Testis (tissue), 2 donors: Measurements from ENCODE around the gene SIGLEC1.

Source experiments
- POLR2A ChIP-seq: fragments of 450-650 bp; IDR thresholded peaks from one replicate; pipeline ENCODE4 v1.6.1; 2017; ENCODE audit warnings: antibody characterized with exemption, mild to moderate bottlenecking, moderate library complexity
- TF ChIP-seq, protein P1 (sequence below), 3 experiments: fragments of 450-650 bp in 2 of 3; fragments of 200-600 bp in 1 of 3; sonication (generic) in 1 of 3; IDR thresholded peaks; one replicate each; pipeline ENCODE4 v1.5.1; 2016 to 2019; ENCODE audit warnings: antibody characterized with exemption in 3 of 3, mild to moderate bottlenecking in 2 of 3, moderate library complexity in 1 of 3

DNA sequence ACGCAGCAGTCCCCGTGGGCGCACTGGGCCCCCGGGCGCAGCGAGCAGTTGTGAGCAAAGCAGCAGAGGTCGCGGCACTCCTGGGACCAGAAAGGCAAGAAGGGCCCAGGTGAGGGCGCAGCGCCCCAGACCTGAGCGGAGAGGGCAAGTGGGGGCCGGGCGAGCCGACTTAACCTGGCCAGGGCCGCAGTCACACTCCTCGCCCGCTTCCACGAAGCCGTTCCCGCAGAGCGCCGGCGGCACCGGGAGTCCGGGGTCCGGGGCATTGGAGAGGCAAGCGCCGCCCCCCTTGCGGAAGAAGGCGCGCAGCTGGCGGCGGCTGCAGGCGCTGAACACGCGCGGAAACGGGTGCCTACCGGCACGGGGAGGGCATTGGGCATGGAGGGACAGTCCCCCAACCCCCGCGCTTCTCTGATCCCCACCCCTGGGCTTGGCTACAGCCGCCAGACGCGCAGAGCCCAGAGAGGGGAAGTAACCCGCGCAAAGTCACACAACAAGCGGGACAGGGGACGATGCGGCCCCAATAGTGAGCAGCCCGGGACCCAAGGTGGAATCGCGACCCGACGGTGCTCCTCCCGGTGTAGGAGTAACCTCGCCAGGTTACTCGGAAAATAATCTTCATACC lies 39.7 kb downstream of the SIGLEC1 start:
- TF ChIP-seq, protein P1, sequence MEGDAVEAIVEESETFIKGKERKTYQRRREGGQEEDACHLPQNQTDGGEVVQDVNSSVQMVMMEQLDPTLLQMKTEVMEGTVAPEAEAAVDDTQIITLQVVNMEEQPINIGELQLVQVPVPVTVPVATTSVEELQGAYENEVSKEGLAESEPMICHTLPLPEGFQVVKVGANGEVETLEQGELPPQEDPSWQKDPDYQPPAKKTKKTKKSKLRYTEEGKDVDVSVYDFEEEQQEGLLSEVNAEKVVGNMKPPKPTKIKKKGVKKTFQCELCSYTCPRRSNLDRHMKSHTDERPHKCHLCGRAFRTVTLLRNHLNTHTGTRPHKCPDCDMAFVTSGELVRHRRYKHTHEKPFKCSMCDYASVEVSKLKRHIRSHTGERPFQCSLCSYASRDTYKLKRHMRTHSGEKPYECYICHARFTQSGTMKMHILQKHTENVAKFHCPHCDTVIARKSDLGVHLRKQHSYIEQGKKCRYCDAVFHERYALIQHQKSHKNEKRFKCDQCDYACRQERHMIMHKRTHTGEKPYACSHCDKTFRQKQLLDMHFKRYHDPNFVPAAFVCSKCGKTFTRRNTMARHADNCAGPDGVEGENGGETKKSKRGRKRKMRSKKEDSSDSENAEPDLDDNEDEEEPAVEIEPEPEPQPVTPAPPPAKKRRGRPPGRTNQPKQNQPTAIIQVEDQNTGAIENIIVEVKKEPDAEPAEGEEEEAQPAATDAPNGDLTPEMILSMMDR (IDR thresholded peaks at IDR 0.05), result no peak
- no peak for TF ChIP-seq POLR2A
